K562 (cell line): Measurements from ENCODE around the gene KPNB1. TPM values are rescaled to one million over a fixed set of nuclear protein-coding genes. Genes with fewer than 3 reads are reported as not detected.

Source experiments
- CC2D1A ChIP-seq: fragments of 450-650 bp; IDR thresholded peaks from 2 replicates; pipeline ENCODE4 v1.6.1; 2017; ENCODE audit warnings: mild to moderate bottlenecking
- FOXA1 ChIP-seq: fragments of 450-650 bp; IDR thresholded peaks from 2 replicates; pipeline ENCODE4 v1.6.1; 2016; ENCODE audit warnings: mild to moderate bottlenecking, borderline replicate concordance
- GABPB1 ChIP-seq: sonication (generic); formaldehyde crosslinking; IDR thresholded peaks from 2 replicates; pipeline ENCODE4 v1.8.0; 2022; ENCODE audit warnings: mild to moderate bottlenecking, missing genetic modification reagents
- KLF10 ChIP-seq: fragments of 250-450 bp; sonication (Bioruptor Pico); IDR thresholded peaks from 2 replicates; pipeline ENCODE4 v1.6.1; 2021; ENCODE audit warnings: matching md5 sums
- MAFK ChIP-seq: IDR thresholded peaks from 2 replicates; pipeline ENCODE4 v1.6.1; 2011; ENCODE audit warnings: low read length, improper control_type of control experiment
- RBM34 ChIP-seq: fragments of 200-400 bp; formaldehyde crosslinking; IDR thresholded peaks from 2 replicates; pipeline ENCODE4 v1.6.1; 2018; ENCODE audit warnings: low read length, borderline replicate concordance; ENCODE audit not compliant: insufficient read depth
- SAFB ChIP-seq: fragments of 200-400 bp; formaldehyde crosslinking; IDR thresholded peaks from 2 replicates; pipeline ENCODE4 v1.6.1; 2017; ENCODE audit warnings: low read depth, low read length, borderline replicate concordance
- SIN3B ChIP-seq: fragments of 450-650 bp; IDR thresholded peaks from 2 replicates; pipeline ENCODE4 v1.6.1; 2017; ENCODE audit warnings: low read depth, mild to moderate bottlenecking, moderate library complexity
- SMARCE1 ChIP-seq: fragments of 450-650 bp; IDR thresholded peaks from 2 replicates; pipeline ENCODE4 v1.7.1; 2016; ENCODE audit warnings: mild to moderate bottlenecking
- TAF9B ChIP-seq: fragments of 450-650 bp; IDR thresholded peaks from 2 replicates; pipeline ENCODE4 v1.6.1; 2018; ENCODE audit warnings: mild to moderate bottlenecking; ENCODE audit not compliant: partially characterized antibody
- ZC3H8 ChIP-seq: fragments of 450-650 bp; IDR thresholded peaks from 2 replicates; pipeline ENCODE4 v1.6.1; 2017
- ZNF140 ChIP-seq: fragments of 250-450 bp; sonication (Bioruptor Pico); IDR thresholded peaks from 2 replicates; pipeline ENCODE4 v1.8.0; 2021; ENCODE audit warnings: moderate library complexity, mild to moderate bottlenecking, inconsistent platforms
- ZNF165 ChIP-seq: fragments of 250-450 bp; sonication (Bioruptor Pico); IDR thresholded peaks from 2 replicates; pipeline ENCODE4 v1.4.0; 2020; ENCODE audit warnings: borderline replicate concordance
- polyA plus RNA-seq, 8 experiments: library from polyadenylated mRNA; depleted of rRNA in 4 of 8; stranded (reverse) in 5 of 8; unstranded in 3 of 8; fragments of >200 nt; fragmentation: Nextera tagmentation in 2 of 8; fragmentation: Illumina TruSeq in 1 of 8; extraction: Ambion mirVana in 2 of 8; extraction: Trizol in 1 of 8; gene quantifications; 2 replicates each; pipeline versions ENCODE4 v1.2.1 to v1.2.3, GENCODE V29; 2011 to 2014; ENCODE audit warnings: inconsistent platforms in 1 of 8, missing spikeins in 1 of 8
- total RNA-seq, 7 experiments: library from RNA; depleted of rRNA in 6 of 7; stranded (reverse); fragments of >200 nt in 6 of 7; fragmentation: Illumina TruSeq in 2 of 7; extraction: Trizol in 2 of 7; gene quantifications; 2 replicates each; pipeline versions ENCODE4 v1.2.1 to v1.2.3, GENCODE V29; 2011 to 2021; ENCODE audit warnings: low replicate concordance in 1 of 7
- TF ChIP-seq, protein P1 (sequence below): fragments of 250-450 bp; sonication (Bioruptor Pico); IDR thresholded peaks from 2 replicates; pipeline ENCODE4 v1.5.0; 2021; ENCODE audit warnings: mild to moderate bottlenecking, moderate library complexity
- TF ChIP-seq, protein P2 (sequence below): IDR thresholded peaks from 2 replicates; pipeline ENCODE4 v1.6.1; 2011; ENCODE audit not compliant: insufficient read length; ENCODE audit errors: extremely low read depth
- TF ChIP-seq, protein P3 (sequence below): sonication (generic); formaldehyde crosslinking; IDR thresholded peaks from 2 replicates; pipeline ENCODE4 v1.8.0; 2022; ENCODE audit warnings: mild to moderate bottlenecking, missing genetic modification reagents
- TF ChIP-seq, protein P4 (sequence below): fragments of 450-650 bp; IDR thresholded peaks from 2 replicates; pipeline ENCODE4 v1.6.1; 2016
- TF ChIP-seq, protein P5 (sequence below): fragments of 450-650 bp; IDR thresholded peaks from 2 replicates; pipeline ENCODE4 v1.6.1; 2016; ENCODE audit warnings: missing biosample characterization, missing genetic modification characterization

The KPNB1 gene
- total and polyA plus RNA-seq, 9 of the 15 experiments (the other 6 are each of a cell fraction or from before 2014, with no cell fraction given), result 154 to 622 (median 354) TPM

DNA sequence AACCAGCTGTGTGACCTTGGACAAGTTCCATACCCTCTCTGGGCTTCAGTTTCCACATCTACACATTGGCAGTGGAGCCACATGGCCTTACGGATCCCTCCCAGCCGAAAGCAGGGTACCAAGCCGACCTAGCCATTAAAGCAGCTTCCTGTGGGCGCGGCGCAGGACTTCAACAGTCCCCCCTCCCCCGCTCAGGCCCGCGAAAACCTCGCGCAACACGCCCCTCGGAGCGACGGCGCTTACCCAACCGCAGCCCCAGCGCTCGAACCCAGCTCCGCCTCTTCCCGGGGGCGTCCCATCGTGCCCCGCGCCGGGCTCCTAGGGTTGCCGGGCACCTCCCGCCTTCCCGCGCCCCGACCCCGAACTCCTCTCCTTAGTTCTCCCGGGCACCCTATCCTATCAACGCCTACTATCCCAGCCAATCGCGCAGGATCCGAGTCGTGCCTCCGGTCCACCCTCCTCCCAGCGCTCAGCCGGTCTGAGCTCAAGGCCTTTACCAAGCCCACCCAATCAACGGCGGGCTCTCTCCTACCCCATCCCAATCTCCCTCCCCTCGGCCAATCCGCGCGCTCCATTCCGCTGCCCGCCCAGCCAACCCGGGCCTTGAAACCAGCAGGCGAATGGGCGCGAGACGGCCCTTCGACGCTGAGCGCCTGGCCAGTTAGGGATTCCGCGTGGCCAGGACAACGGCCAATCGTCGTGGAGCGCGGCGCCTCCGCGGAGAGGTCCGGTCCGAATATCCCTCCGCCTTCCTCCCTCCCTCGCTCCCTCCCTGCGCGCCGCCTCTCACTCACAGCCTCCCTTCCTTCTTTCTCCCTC lies at the start of gene KPNB1 (continued):
- TF ChIP-seq, protein P1, sequence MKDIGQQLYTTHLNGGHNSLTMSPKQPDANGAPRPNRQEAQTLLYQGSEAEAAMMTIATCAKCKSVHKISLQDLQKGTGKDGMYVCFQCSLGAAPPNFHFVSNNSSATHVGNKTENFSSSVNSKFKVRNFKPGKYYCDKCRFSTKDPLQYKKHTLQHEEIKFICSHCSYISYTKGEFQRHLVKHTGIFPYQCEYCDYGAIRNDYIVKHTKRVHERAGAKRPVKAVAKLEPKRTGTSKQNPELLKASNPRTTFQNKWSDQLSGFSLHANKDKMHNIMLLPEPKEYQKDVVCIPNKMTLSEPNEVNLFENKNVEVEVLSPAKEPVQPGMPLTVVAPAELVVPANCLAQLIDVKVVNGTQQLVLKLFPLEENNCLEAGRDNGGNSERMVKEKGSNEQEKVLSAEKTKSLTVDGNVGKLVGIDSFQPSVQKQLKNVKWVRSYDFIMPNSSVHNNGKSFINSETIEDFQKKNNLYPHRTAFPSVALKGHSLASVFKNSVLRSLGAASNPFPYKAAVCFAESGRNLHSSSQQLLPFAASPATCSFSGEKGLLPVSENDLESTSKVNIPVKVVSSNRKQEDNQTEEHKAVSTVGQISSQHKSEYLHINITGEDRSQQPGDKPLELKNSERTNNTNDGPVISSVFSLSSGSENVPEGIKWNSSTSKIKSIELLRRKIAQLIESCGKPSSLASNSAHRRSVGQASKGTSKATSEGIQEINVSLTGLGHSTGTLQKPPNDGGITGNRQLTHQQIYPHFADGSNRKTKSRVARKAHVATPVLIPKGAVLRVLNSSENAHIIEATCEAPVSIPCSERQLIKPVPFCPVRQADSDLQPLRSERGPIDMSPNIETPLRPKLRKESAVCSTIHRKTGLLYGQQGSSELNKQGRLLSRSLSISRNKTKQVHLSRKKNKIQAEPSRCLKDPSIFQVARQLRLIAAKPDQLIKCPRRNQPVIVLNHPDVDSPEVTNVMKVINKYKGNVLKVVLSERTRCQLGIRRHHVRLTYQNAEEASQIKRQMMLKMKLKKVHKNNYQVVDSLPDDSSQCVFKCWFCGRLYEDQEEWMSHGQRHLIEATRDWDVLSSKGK (CRISPR knock-in tag), result no peak
- 0 out of 2 replicates have a peak, but pooled peaks have one; percentile 21 for TF ChIP-seq MAFK
- no peak for TF ChIP-seq ZC3H8
- TF ChIP-seq, protein P2, sequence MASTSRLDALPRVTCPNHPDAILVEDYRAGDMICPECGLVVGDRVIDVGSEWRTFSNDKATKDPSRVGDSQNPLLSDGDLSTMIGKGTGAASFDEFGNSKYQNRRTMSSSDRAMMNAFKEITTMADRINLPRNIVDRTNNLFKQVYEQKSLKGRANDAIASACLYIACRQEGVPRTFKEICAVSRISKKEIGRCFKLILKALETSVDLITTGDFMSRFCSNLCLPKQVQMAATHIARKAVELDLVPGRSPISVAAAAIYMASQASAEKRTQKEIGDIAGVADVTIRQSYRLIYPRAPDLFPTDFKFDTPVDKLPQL, result no peak
- no peak for TF ChIP-seq ZNF165 (CRISPR knock-in tag)
- TF ChIP-seq ZNF140 (CRISPR knock-in tag), result no peak
- TF ChIP-seq FOXA1, result no peak
- peak; percentile 87 for TF ChIP-seq TAF9B
- TF ChIP-seq CC2D1A, result peak; percentile 73
- no peak; the same call in 1 of the 2 replicates for TF ChIP-seq SMARCE1
- no peak; the same call in 1 of the 2 replicates for TF ChIP-seq SAFB
- peak; percentile 85 for TF ChIP-seq GABPB1 (CRISPR knock-in tag)
- no peak for TF ChIP-seq RBM34
- TF ChIP-seq KLF10, result no peak
- TF ChIP-seq, protein P3, sequence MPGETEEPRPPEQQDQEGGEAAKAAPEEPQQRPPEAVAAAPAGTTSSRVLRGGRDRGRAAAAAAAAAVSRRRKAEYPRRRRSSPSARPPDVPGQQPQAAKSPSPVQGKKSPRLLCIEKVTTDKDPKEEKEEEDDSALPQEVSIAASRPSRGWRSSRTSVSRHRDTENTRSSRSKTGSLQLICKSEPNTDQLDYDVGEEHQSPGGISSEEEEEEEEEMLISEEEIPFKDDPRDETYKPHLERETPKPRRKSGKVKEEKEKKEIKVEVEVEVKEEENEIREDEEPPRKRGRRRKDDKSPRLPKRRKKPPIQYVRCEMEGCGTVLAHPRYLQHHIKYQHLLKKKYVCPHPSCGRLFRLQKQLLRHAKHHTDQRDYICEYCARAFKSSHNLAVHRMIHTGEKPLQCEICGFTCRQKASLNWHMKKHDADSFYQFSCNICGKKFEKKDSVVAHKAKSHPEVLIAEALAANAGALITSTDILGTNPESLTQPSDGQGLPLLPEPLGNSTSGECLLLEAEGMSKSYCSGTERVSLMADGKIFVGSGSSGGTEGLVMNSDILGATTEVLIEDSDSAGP (CRISPR knock-in tag), result peak; percentile 49; the same call in 1 of the 2 replicates
- TF ChIP-seq, protein P4, sequence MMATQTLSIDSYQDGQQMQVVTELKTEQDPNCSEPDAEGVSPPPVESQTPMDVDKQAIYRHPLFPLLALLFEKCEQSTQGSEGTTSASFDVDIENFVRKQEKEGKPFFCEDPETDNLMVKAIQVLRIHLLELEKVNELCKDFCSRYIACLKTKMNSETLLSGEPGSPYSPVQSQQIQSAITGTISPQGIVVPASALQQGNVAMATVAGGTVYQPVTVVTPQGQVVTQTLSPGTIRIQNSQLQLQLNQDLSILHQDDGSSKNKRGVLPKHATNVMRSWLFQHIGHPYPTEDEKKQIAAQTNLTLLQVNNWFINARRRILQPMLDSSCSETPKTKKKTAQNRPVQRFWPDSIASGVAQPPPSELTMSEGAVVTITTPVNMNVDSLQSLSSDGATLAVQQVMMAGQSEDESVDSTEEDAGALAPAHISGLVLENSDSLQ, result peak; percentile 68
- TF ChIP-seq, protein P5, sequence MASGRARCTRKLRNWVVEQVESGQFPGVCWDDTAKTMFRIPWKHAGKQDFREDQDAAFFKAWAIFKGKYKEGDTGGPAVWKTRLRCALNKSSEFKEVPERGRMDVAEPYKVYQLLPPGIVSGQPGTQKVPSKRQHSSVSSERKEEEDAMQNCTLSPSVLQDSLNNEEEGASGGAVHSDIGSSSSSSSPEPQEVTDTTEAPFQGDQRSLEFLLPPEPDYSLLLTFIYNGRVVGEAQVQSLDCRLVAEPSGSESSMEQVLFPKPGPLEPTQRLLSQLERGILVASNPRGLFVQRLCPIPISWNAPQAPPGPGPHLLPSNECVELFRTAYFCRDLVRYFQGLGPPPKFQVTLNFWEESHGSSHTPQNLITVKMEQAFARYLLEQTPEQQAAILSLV, result no peak
- TF ChIP-seq SIN3B, result peak; percentile 52; the same call in 1 of the 2 replicates
